H1 (cell line): Measurements from ENCODE around the gene OR56A4. TPM values are rescaled to one million over a fixed set of nuclear protein-coding genes. Genes with fewer than 3 reads are reported as not detected.

Source experiments
- CTCF ChIA-PET: fragments of 300-600 bp; sonication (Branson Sonifier 250); formaldehyde crosslinking; loops from one replicate; lab custom pipeline; 2021; ENCODE audit not compliant: partially characterized antibody; lab: Charles Lee
- POLR2A ChIA-PET: fragments of 300-600 bp; sonication (Branson Sonifier 250); formaldehyde crosslinking; loops from one replicate; lab custom pipeline; 2021; ENCODE audit warnings: inconsistent platforms; ENCODE audit not compliant: partially characterized antibody; lab: Charles Lee
- DNase-seq, 2 experiments: peaks; one replicate each; pipeline versions ENCODE4 v3.0.0 to v3.0.0-alpha.2; 2010 to 2022; ENCODE audit warnings: low spot score in 2 of 2, low read depth in 1 of 2, mixed read lengths in 1 of 2
- FAIRE-seq: peaks from 2 replicates; lab custom pipeline; 2011; peaks lifted over from hg19 to GRCh38; lab: Jason Lieb, UNC
- H2AFZ ChIP-seq: 2 replicates; pipeline ENCODE4 v1.8.1; 2012; ENCODE audit warnings: low read length, inconsistent platforms
- H2AK5ac ChIP-seq: 2 replicates; pipeline ENCODE4 v1.6.1; 2013; ENCODE audit warnings: low read depth, low read length
- H2BK120ac ChIP-seq: replicated peaks from 2 replicates; pipeline ENCODE3; 2013; ENCODE audit warnings: low read depth, low read length, inconsistent platforms
- H2BK12ac ChIP-seq: 2 replicates; pipeline ENCODE4 v1.6.1; 2013; ENCODE audit warnings: low read depth, low read length
- H2BK15ac ChIP-seq: 2 replicates; pipeline ENCODE4 v1.6.1; 2013; ENCODE audit warnings: low read length
- H2BK20ac ChIP-seq: 2 replicates; pipeline ENCODE4 v1.6.1; 2013; ENCODE audit warnings: low read length
- H2BK5ac ChIP-seq: 2 replicates; pipeline ENCODE4 v1.6.1; 2013; ENCODE audit warnings: low read depth, low read length
- H3K14ac ChIP-seq: 2 replicates; pipeline ENCODE4 v1.6.1; 2013; ENCODE audit warnings: inconsistent platforms; ENCODE audit not compliant: insufficient read length
- H3K18ac ChIP-seq: 2 replicates; pipeline ENCODE4 v1.6.1; 2013; ENCODE audit warnings: low read length; ENCODE audit errors: extremely low read depth
- H3K23ac ChIP-seq: 2 replicates; pipeline ENCODE4 v1.6.1; 2013; ENCODE audit warnings: inconsistent platforms; ENCODE audit not compliant: insufficient read length
- H3K23me2 ChIP-seq: 2 replicates; pipeline ENCODE4 v1.6.1; 2013; ENCODE audit warnings: low read depth, low read length
- H3K27ac ChIP-seq: 2 replicates; pipeline ENCODE4 v1.6.1; 2011; ENCODE audit warnings: low read depth, low read length, inconsistent platforms
- H3K27me3 ChIP-seq, 4 experiments: replicated peaks in 1 of 4; 1 replicate in 1 of 4; 2 replicates in 3 of 4; pipeline versions ENCODE4 v1.6.1 to v1.8.1; 2011 to 2013; ENCODE audit warnings: low read length in 3 of 4, mild to moderate bottlenecking in 3 of 4, inconsistent platforms in 2 of 4, mixed read lengths in 2 of 4, moderate library complexity in 1 of 4; ENCODE audit not compliant: control insufficient read depth in 3 of 4, insufficient read depth in 3 of 4; ENCODE audit errors: extremely low read depth in 1 of 4
- H3K36me3 ChIP-seq, 4 experiments: 2 replicates each; pipeline versions ENCODE4 v1.6.1 to v1.8.1; 2011 to 2013; ENCODE audit warnings: mild to moderate bottlenecking in 4 of 4, low read length in 3 of 4, moderate library complexity in 2 of 4, control low read depth in 1 of 4, inconsistent platforms in 1 of 4; ENCODE audit not compliant: insufficient read depth in 4 of 4, control insufficient read depth in 2 of 4
- H3K4ac ChIP-seq: replicated peaks from 2 replicates; pipeline ENCODE3; 2013; ENCODE audit warnings: low read length, low read depth, mixed read lengths, inconsistent platforms; ENCODE audit not compliant: insufficient read length
- H3K4me1 ChIP-seq, 4 experiments: replicated peaks in 1 of 4; 1 replicate in 1 of 4; 2 replicates in 3 of 4; pipeline versions ENCODE4 v1.6.1 to v1.8.1; 2011 to 2013; ENCODE audit warnings: low read length in 3 of 4, inconsistent platforms in 2 of 4, mixed read lengths in 1 of 4; ENCODE audit not compliant: insufficient read depth in 4 of 4, control insufficient read depth in 3 of 4
- H3K4me2 ChIP-seq, 2 experiments: 2 replicates each; pipeline versions ENCODE4 v1.6.1 to v1.8.1; 2011 to 2013; ENCODE audit warnings: low read depth in 2 of 2, low read length in 2 of 2, control low read depth in 1 of 2, inconsistent platforms in 1 of 2, mild to moderate bottlenecking in 1 of 2; ENCODE audit not compliant: insufficient read depth in 1 of 2
- H3K4me3 ChIP-seq, 4 experiments: fragments of 200-600, 300-600 bp in 1 of 4; sonication (generic), shearing (Covaris generic), sonication (Bioruptor Twin) in 1 of 4; 2 replicates each; pipeline versions ENCODE4 v1.5.1 to v1.8.1; 2011 to 2016; ENCODE audit warnings: low read length in 4 of 4, low read depth in 3 of 4, control low read depth in 2 of 4, inconsistent platforms in 2 of 4, mild to moderate bottlenecking in 2 of 4, mixed read lengths in 1 of 4, moderate library complexity in 1 of 4; ENCODE audit not compliant: insufficient read depth in 2 of 4; ENCODE audit errors: extremely low read depth in 1 of 4
- H3K56ac ChIP-seq: replicated peaks from 2 replicates; pipeline ENCODE3; 2013; ENCODE audit warnings: low read depth, mild to moderate bottlenecking, mixed read lengths, low read length, inconsistent platforms; ENCODE audit not compliant: insufficient read length
- H3K79me1 ChIP-seq: 2 replicates; pipeline ENCODE4 v1.6.1; 2013; ENCODE audit warnings: low read depth, low read length, control low read depth
- H3K79me2 ChIP-seq, 2 experiments: 2 replicates each; pipeline versions ENCODE4 v1.6.1 to v1.8.1; 2012 to 2013; ENCODE audit warnings: low read length in 2 of 2, mild to moderate bottlenecking in 2 of 2, inconsistent platforms in 1 of 2; ENCODE audit not compliant: insufficient read depth in 2 of 2, control insufficient read depth in 1 of 2
- H3K9ac ChIP-seq, 4 experiments: replicated peaks in 1 of 4; 1 replicate in 1 of 4; 2 replicates in 3 of 4; pipeline versions ENCODE4 v1.6.1 to v1.8.1; 2011 to 2013; ENCODE audit warnings: low read depth in 3 of 4, low read length in 3 of 4, control low read depth in 2 of 4, mild to moderate bottlenecking in 2 of 4, moderate library complexity in 2 of 4, inconsistent platforms in 1 of 4; ENCODE audit errors: extremely low read depth in 1 of 4
- H3K9me3 ChIP-seq, 2 experiments: 2 replicates each; pipeline versions ENCODE4 v1.6.1 to v1.8.1; 2012 to 2013; ENCODE audit warnings: mild to moderate bottlenecking in 2 of 2, moderate library complexity in 2 of 2, control low read depth in 1 of 2, inconsistent platforms in 1 of 2, low read depth in 1 of 2, low read length in 1 of 2, mixed read lengths in 1 of 2; ENCODE audit not compliant: insufficient read depth in 2 of 2
- H4K20me1 ChIP-seq, 2 experiments: replicated peaks in 1 of 2; 2 replicates each; pipeline versions ENCODE3 to v1.8.1; 2011 to 2013; ENCODE audit warnings: inconsistent platforms in 2 of 2, low read length in 2 of 2, mild to moderate bottlenecking in 1 of 2; ENCODE audit not compliant: insufficient read depth in 2 of 2, control insufficient read depth in 1 of 2
- H4K5ac ChIP-seq: 2 replicates; pipeline ENCODE4 v1.6.1; 2013; ENCODE audit warnings: low read length, low read depth, mixed read lengths, inconsistent platforms; ENCODE audit not compliant: insufficient read length
- H4K8ac ChIP-seq: 2 replicates; pipeline ENCODE4 v1.8.0; 2013; ENCODE audit warnings: mild to moderate bottlenecking, moderate library complexity, low read length, inconsistent platforms; ENCODE audit not compliant: insufficient read depth; ENCODE audit errors: extremely low read depth
- H4K91ac ChIP-seq: replicated peaks from 2 replicates; pipeline ENCODE3; 2013; ENCODE audit warnings: low read length, mixed read lengths, inconsistent platforms; ENCODE audit not compliant: insufficient read length
- ATF2 ChIP-seq: IDR thresholded peaks from 2 replicates; pipeline ENCODE4 v1.6.1; 2012; ENCODE audit warnings: low read length, inconsistent platforms
- CBX5 ChIP-seq: fragments of 300-800, 300-1000 bp; sonication (generic); IDR thresholded peaks from 2 replicates; pipeline ENCODE4 v1.7.1; 2016; ENCODE audit warnings: antibody characterized with exemption, low read length, low read depth
- CEBPB ChIP-seq: IDR thresholded peaks from 2 replicates; pipeline ENCODE4 v1.6.1; 2012; ENCODE audit warnings: low read depth, low read length
- MAX ChIP-seq: IDR thresholded peaks from 2 replicates; pipeline ENCODE4 v1.6.1; 2012; ENCODE audit warnings: inconsistent platforms
- POU5F1 ChIP-seq: IDR thresholded peaks from 2 replicates; pipeline ENCODE4 v1.6.1; 2011; ENCODE audit warnings: low read depth, mild to moderate bottlenecking, low read length, moderate library complexity
- RNF2 ChIP-seq: fragments of 200-900, 300-1000 bp; sonication (generic); IDR thresholded peaks from 2 replicates; pipeline ENCODE4 v1.7.1; 2016; ENCODE audit warnings: borderline replicate concordance, low read depth, mild to moderate bottlenecking, antibody characterized with exemption, low read length; ENCODE audit not compliant: poor library complexity, severe bottlenecking; ENCODE audit errors: missing control alignments
- WGBS, 2 experiments: shearing (Covaris generic) in 1 of 2; methylation state at CpG; one replicate each; pipeline versions ENCODE4 v1.1.6 to v1.1.7; 2013 to 2015; ENCODE audit warnings: low lambda C conversion rate in 2 of 2, mixed read lengths in 2 of 2, inconsistent platforms in 1 of 2, low coverage in 1 of 2, missing lambda C conversion rate in 1 of 2; ENCODE audit not compliant: insufficient replicate concordance in 2 of 2, insufficient coverage in 1 of 2, insufficient read length in 1 of 2; ENCODE audit errors: extremely low coverage in 1 of 2, missing lambda C conversion rate in 1 of 2; 5-methylcytosine and 5-hydroxymethylcytosine counted together
- polyA plus RNA-seq, 7 experiments: library from polyadenylated mRNA; depleted of rRNA in 3 of 7; stranded (reverse) in 5 of 7; unstranded in 2 of 7; fragments of >200 nt in 5 of 7; fragments of 200-250 nt in 2 of 7; gene quantifications; 1 replicate in 5 of 7; 2 replicates in 1 of 7; 4 replicates in 1 of 7; pipeline versions ENCODE4 v1.2.1 to v1.2.3, GENCODE V29; 2011 to 2013; ENCODE audit warnings: missing spikeins in 2 of 7, mixed read lengths in 2 of 7
- total RNA-seq: library from RNA; stranded (reverse); fragmentation: NEBNext Ultra II Directional; extraction: Animal tissue kit (Norgen Biotek cat#: 25700); gene quantifications from 2 replicates; pipeline ENCODE4 v1.2.1, GENCODE V29; 2021

The OR56A4 gene
- total and polyA plus RNA-seq, 2 of the 8 experiments (the other 6 are each of a cell fraction or from before 2014, with no cell fraction given) = 0.15 TPM; not detected in 1

- Histone ChIP-seq H3K4me2 (no peak overlapping the region), H3K4ac (no peak overlapping the region), H3K56ac (no peak overlapping the region), H3K9ac (no peak overlapping the region), H3K4me3 (no peak overlapping the region), H4K5ac (no peak overlapping the region), H2BK20ac (no peak overlapping the region), H4K8ac (no peak overlapping the region), H3K23ac (no peak overlapping the region), H3K18ac (no peak overlapping the region), H2BK15ac (no peak overlapping the region), H2AFZ (no peak overlapping the region; the same call in 1 of the 2 replicates), H3K9me3 (no peaks in the 10 kb centered on the region; a peak in 1 of 4 replicates), H3K27me3 (no peaks in the 10 kb centered on the region), H2BK5ac (no peak overlapping the region), H3K23me2 (no peaks in the 10 kb centered on the region), H4K91ac (no peak overlapping the region), H2BK120ac (no peak overlapping the region), H3K4me1 (no peaks in the 10 kb centered on the region), H2AK5ac (no peak overlapping the region), H3K27ac (no peak overlapping the region), H3K79me2 (no peaks in the 10 kb centered on the region), H3K14ac (no peak overlapping the region), H3K36me3 (no peaks in the 10 kb centered on the region), H4K20me1 (no peaks in the 10 kb centered on the region), H2BK12ac (no peak overlapping the region), H3K79me1 (no peaks in the 10 kb centered on the region)
- DNase-seq (no peak), FAIRE-seq (no peak)
- WGBS, 2 experiments = 91% methylated on average over 3 of the region's 3 CpGs; no CpG with 5 or more reads in 1 of the 2 experiments
- ChIA-PET CTCF (interaction anchor here (0.6 to 3.0 kb wide), 36 partner anchors 8 to 825 kb away, joined by 3 to 21 read pairs (median 3); partner anchors contain the start of genes FHIP1B, OR56A1 and OR56A5), POLR2A (interaction anchor here (0.6 kb wide), 1 partner anchor 245 kb away, joined by 3 read pairs; no protein-coding TSS in a partner anchor)
- TF ChIP-seq MAX = no peak
- TF ChIP-seq ATF2 = no peak
- TF ChIP-seq CBX5 = no peak
- no peak for TF ChIP-seq CEBPB
- TF ChIP-seq RNF2 = no peak
- TF ChIP-seq POU5F1 = no peak
Measured at GRCh38 chr11:5992150-5992549, 14.6 kb downstream of the OR56A4 start.
